Activated naive CD8-positive, alpha-beta T cell treated with anti-CD3 and anti-CD28 coated beads for 36 hours (primary cell): ENCODE measurements around the gene MINDY3. TPM values are rescaled to one million over a fixed set of nuclear protein-coding genes. Genes with fewer than 3 reads are reported as not detected.

Experiments used
- DNase-seq: peaks from one replicate; pipeline ENCODE4 v3.0.0; 2021
- H3K27ac Mint-ChIP-seq: one replicate; pipeline ENCODE4 v1.8.0; 2022; ENCODE audit warnings: mild to moderate bottlenecking, moderate library complexity, mixed read lengths
- H3K27me3 Mint-ChIP-seq: one replicate; pipeline ENCODE4 v1.8.0; 2022; ENCODE audit warnings: mild to moderate bottlenecking, mixed read lengths
- H3K36me3 Mint-ChIP-seq: one replicate; pipeline ENCODE4 v1.8.0; 2021; ENCODE audit warnings: mild to moderate bottlenecking, mixed read lengths
- H3K4me1 Mint-ChIP-seq: one replicate; pipeline ENCODE4 v1.8.0; 2021; ENCODE audit warnings: mixed read lengths
- H3K4me3 Mint-ChIP-seq: one replicate; pipeline ENCODE4 v1.8.0; 2022; ENCODE audit warnings: mild to moderate bottlenecking, moderate library complexity, mixed read lengths
- H3K9me3 Mint-ChIP-seq: one replicate; pipeline ENCODE4 v1.8.0; 2022; ENCODE audit warnings: mixed read lengths
- total RNA-seq, 2 experiments: library from RNA; stranded (reverse); gene quantifications; one replicate each; pipeline ENCODE4 v1.2.3, GENCODE V29; 2021

MINDY3 gene
- total RNA-seq, 2 experiments from 2014 or later: 17.7 to 18.0 TPM

- Mint-ChIP-seq H3K9me3 (peaks cover 2% of the 10 kb centered on the region), H3K4me3 (no peak overlapping the region)
Measured at GRCh38 chr10:15802375-15802949, 57.8 kb downstream of the MINDY3 start.

GRCh38 chr10:15801641-15802040, 58.7 kb downstream of the MINDY3 start:
- H3K27me3 Mint-ChIP-seq: no peaks in the 10 kb centered on the region
- H3K4me3 Mint-ChIP-seq: no peak overlapping the region
- no peak overlapping the region for H3K27ac Mint-ChIP-seq
- H3K9me3 Mint-ChIP-seq: peaks cover 2% of the 10 kb centered on the region
- peaks cover 7% of the 10 kb centered on the region for H3K4me1 Mint-ChIP-seq
- peaks cover 54% of the 10 kb centered on the region for H3K36me3 Mint-ChIP-seq
- DNase-seq: no peak

More at GRCh38 chr10:15802375-15802949, 57.8 kb downstream of the MINDY3 start:
- DNase-seq: no peak
- peaks cover 52% of the 10 kb centered on the region for H3K36me3 Mint-ChIP-seq
- H3K27ac Mint-ChIP-seq: no peak overlapping the region
- peaks cover 7% of the 10 kb centered on the region for H3K4me1 Mint-ChIP-seq
- no peaks in the 10 kb centered on the region for H3K27me3 Mint-ChIP-seq

- peaks cover 53% of the 10 kb centered on the region for H3K36me3 Mint-ChIP-seq
- peaks cover 7% of the 10 kb centered on the region for H3K4me1 Mint-ChIP-seq
- no peak overlapping the region for H3K27ac Mint-ChIP-seq
Measured at GRCh38 chr10:15801147-15801546, 59.2 kb downstream of the MINDY3 start.

GRCh38 chr10:15797346-15797745, 63.0 kb downstream of the MINDY3 start:
- no peaks in the 10 kb centered on the region for H3K27me3 Mint-ChIP-seq
- DNase-seq: no peak

More at GRCh38 chr10:15801147-15801546, 59.2 kb downstream of the MINDY3 start:
- Mint-ChIP-seq H3K4me3 (no peak overlapping the region), H3K27me3 (no peaks in the 10 kb centered on the region), H3K9me3 (peaks cover 2% of the 10 kb centered on the region)
- no peak for DNase-seq

GRCh38 chr10:15796762-15797161, 63.5 kb downstream of the MINDY3 start:
- Mint-ChIP-seq H3K4me1 (no peaks in the 10 kb centered on the region), H3K27ac (no peak overlapping the region), H3K9me3 (peaks cover 2% of the 10 kb centered on the region), H3K4me3 (no peak overlapping the region), H3K36me3 (peaks cover 31% of the 10 kb centered on the region), H3K27me3 (no peaks in the 10 kb centered on the region)
- no peak for DNase-seq

More at GRCh38 chr10:15797346-15797745, 63.0 kb downstream of the MINDY3 start:
- Mint-ChIP-seq H3K4me1 (peaks cover 2% of the 10 kb centered on the region), H3K9me3 (peaks cover 2% of the 10 kb centered on the region), H3K4me3 (no peak overlapping the region), H3K27ac (no peak overlapping the region), H3K36me3 (peaks cover 35% of the 10 kb centered on the region)

GRCh38 chr10:15796098-15796759, 64.1 kb downstream of the MINDY3 start:
- no peak for DNase-seq
- H3K27me3 Mint-ChIP-seq: no peaks in the 10 kb centered on the region
- H3K36me3 Mint-ChIP-seq: peaks cover 26% of the 10 kb centered on the region
- no peak overlapping the region for H3K4me3 Mint-ChIP-seq
- H3K9me3 Mint-ChIP-seq: peaks cover 2% of the 10 kb centered on the region
- no peaks in the 10 kb centered on the region for H3K4me1 Mint-ChIP-seq
- no peak overlapping the region for H3K27ac Mint-ChIP-seq

- Mint-ChIP-seq H3K27ac (no peak overlapping the region), H3K9me3 (no peaks in the 10 kb centered on the region), H3K27me3 (no peaks in the 10 kb centered on the region)
Measured at GRCh38 chr10:15795036-15795792, 65.1 kb downstream of the MINDY3 start.

GRCh38 chr10:15794569-15794968, 65.7 kb downstream of the MINDY3 start:
- no peak overlapping the region for H3K27ac Mint-ChIP-seq
- no peak for DNase-seq
- H3K4me3 Mint-ChIP-seq: no peak overlapping the region
- no peaks in the 10 kb centered on the region for H3K9me3 Mint-ChIP-seq
- H3K27me3 Mint-ChIP-seq: no peaks in the 10 kb centered on the region
- peaks cover 20% of the 10 kb centered on the region for H3K36me3 Mint-ChIP-seq
- no peaks in the 10 kb centered on the region for H3K4me1 Mint-ChIP-seq

More at GRCh38 chr10:15795036-15795792, 65.1 kb downstream of the MINDY3 start:
- peaks cover 22% of the 10 kb centered on the region for H3K36me3 Mint-ChIP-seq
- no peaks in the 10 kb centered on the region for H3K4me1 Mint-ChIP-seq
- H3K4me3 Mint-ChIP-seq: no peak overlapping the region
- no peak for DNase-seq

- Mint-ChIP-seq H3K4me3 (no peak overlapping the region), H3K27me3 (no peaks in the 10 kb centered on the region), H3K36me3 (peaks cover 22% of the 10 kb centered on the region), H3K27ac (no peak overlapping the region), H3K4me1 (no peaks in the 10 kb centered on the region), H3K9me3 (no peaks in the 10 kb centered on the region)
- no peak for DNase-seq
Measured at GRCh38 chr10:15793664-15794063, 66.6 kb downstream of the MINDY3 start.

- Mint-ChIP-seq H3K27ac (no peak overlapping the region), H3K9me3 (no peaks in the 10 kb centered on the region), H3K36me3 (peaks cover 25% of the 10 kb centered on the region), H3K4me1 (no peaks in the 10 kb centered on the region), H3K27me3 (no peaks in the 10 kb centered on the region), H3K4me3 (no peak overlapping the region)
- no peak for DNase-seq
Measured at GRCh38 chr10:15792777-15793176, 67.5 kb downstream of the MINDY3 start.

GRCh38 chr10:15791816-15792524, 68.3 kb downstream of the MINDY3 start:
- DNase-seq: no peak
- Mint-ChIP-seq H3K27ac (no peak overlapping the region), H3K36me3 (peaks cover 27% of the 10 kb centered on the region), H3K9me3 (no peaks in the 10 kb centered on the region), H3K4me1 (no peaks in the 10 kb centered on the region), H3K4me3 (no peak overlapping the region), H3K27me3 (no peaks in the 10 kb centered on the region)

- H3K9me3 Mint-ChIP-seq: no peaks in the 10 kb centered on the region
- H3K4me3 Mint-ChIP-seq: no peak overlapping the region
- no peaks in the 10 kb centered on the region for H3K27me3 Mint-ChIP-seq
- no peak for DNase-seq
- no peak overlapping the region for H3K27ac Mint-ChIP-seq
- peaks cover 26% of the 10 kb centered on the region for H3K36me3 Mint-ChIP-seq
- H3K4me1 Mint-ChIP-seq: no peaks in the 10 kb centered on the region
Measured at GRCh38 chr10:15789793-15790525, 70.3 kb downstream of the MINDY3 start.

GRCh38 chr10:15787426-15787825, 72.9 kb downstream of the MINDY3 start:
- no peaks in the 10 kb centered on the region for H3K9me3 Mint-ChIP-seq
- H3K27me3 Mint-ChIP-seq: no peaks in the 10 kb centered on the region
- DNase-seq: no peak
- H3K36me3 Mint-ChIP-seq: peaks cover 45% of the 10 kb centered on the region
- no peak overlapping the region for H3K4me3 Mint-ChIP-seq
- H3K4me1 Mint-ChIP-seq: no peaks in the 10 kb centered on the region
- H3K27ac Mint-ChIP-seq: no peak overlapping the region

GRCh38 chr10:15784662-15785300, 75.5 kb downstream of the MINDY3 start:
- Mint-ChIP-seq H3K4me1 (no peaks in the 10 kb centered on the region), H3K27me3 (no peaks in the 10 kb centered on the region), H3K9me3 (no peaks in the 10 kb centered on the region), H3K36me3 (peaks cover 53% of the 10 kb centered on the region), H3K27ac (no peak overlapping the region), H3K4me3 (no peak overlapping the region)
- no peak for DNase-seq
